ENCODE data around the gene ADD3.
"Not testable (repeated sequence)": the region's sequence is repeated elsewhere in the genome, so short reads cannot be mapped to it uniquely, and the experiment has no call there.

Gene ADD3

GRCh38 chr10:110113670-110114337, 106.0 kb downstream of the ADD3 start:
- no peak for DNase-seq

GRCh38 chr10:110114668-110115067, 106.9 kb downstream of the ADD3 start:
- DNase-seq, result not testable (repeated sequence)

DNA sequence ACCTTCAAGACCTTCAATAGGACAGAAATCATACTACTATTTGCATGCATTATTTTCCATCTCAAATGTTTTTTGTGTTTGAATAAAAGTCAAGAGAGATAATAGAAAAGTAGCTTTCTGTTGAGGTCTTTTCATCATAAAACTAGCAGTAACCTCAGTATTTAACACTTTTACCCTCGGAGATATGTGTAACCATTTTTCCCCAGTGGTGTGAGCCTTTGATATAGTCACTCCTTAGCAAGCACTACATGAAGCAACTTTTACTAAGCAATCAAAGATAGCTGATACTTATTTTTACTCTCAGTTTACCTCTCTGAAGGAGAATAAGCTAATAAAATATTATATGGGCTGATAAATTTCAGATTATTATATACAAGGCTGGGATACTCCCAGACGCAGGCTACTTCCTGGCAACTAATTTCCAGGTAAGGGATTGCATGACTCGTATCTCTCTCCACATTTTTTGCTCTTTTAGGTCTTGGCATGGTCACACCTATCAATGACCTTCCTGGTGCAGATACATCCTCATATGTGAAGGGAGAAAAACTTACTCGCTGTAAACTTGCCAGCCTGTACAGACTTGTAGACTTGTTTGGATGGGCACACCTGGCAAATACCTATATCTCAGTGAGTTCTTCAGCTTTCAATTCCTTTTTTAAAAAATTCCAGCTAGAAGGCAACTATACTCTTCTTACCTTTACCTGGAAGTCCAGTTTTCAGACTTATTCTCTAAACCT, 108.2 kb downstream of the ADD3 start:
- DNase-seq, result no peak

DNA sequence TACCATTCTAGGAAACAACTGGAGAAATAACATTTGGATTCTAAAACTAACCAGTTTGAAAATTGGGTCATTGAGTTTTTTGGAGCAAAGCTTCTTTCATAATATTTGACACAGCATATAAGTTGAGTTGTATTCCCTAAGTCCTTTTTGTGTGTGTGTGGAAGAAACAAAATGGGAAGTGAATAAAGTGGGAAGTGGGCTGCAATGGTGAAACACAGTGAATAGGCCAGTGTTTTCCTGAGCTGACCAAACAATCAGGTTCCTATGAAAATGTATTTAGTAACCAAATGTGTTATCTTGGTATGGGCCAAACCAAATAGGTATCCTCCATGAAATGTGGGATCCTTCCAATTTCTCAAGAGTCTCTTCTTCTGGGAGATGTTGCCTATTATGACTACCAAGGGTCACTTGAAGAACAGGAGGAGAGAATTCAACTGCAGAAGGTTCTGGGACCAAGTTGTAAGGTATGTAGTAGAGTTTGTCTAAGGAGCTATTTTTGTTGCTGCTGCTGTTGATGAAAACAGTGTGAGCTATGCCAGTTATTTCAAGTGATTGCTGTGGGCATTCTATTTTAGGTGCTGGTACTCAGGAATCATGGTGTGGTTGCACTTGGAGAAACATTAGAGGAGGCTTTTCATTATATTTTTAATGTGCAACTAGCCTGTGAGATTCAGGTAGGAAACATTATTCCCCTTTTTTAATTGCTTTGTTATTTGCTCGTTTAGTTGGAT, 111.3 kb downstream of the ADD3 start:
- no peak for DNase-seq

- DNase-seq, result no peak
Observed at GRCh38 chr10:110123594-110123993, 115.8 kb downstream of the ADD3 start.

GRCh38 chr10:110129490-110129889, 121.7 kb downstream of the ADD3 start:
- no peak for DNase-seq

DNA sequence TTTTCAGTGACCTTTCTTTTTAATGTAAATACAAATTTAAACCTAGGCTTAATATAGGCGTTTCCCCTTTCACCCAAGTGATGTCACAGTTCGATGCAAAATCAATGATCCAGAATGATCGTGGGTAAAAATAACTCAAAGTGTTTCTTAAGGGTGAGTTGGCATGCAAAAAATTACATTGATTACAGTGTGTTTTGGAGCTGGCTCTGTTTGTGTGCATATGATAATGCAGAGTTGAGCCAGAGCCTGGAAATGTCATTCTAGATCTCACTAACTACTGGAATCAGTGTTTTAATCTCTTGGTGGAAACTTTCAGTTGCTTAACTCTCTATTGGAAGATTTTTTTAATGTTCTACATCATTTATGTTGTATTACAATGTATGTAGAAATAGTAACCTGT, 127.1 kb downstream of the ADD3 start:
- no peak for DNase-seq

GRCh38 chr10:110135836-110136235, 128.1 kb downstream of the ADD3 start:
- not testable (repeated sequence) for DNase-seq

DNA sequence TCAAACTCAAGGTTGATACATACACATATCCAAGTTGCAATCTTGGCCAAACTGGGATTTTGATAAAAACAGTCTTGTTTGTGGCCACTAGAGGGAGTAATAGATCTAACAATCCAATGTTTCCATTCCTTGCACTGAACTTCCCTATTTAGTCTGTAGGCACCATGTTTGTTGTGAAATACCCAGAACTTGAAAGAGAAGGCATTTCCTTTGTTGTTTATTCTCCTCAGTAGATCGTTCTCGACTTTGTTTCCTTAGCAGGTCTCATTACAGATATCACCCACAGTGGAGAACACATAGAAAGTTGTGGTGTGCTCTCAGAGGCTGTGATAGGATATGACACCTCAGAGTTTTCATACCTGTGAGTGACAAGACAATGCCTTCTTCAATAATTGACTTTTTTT, 129.4 kb downstream of the ADD3 start:
- DNase-seq, result no peak

DNA sequence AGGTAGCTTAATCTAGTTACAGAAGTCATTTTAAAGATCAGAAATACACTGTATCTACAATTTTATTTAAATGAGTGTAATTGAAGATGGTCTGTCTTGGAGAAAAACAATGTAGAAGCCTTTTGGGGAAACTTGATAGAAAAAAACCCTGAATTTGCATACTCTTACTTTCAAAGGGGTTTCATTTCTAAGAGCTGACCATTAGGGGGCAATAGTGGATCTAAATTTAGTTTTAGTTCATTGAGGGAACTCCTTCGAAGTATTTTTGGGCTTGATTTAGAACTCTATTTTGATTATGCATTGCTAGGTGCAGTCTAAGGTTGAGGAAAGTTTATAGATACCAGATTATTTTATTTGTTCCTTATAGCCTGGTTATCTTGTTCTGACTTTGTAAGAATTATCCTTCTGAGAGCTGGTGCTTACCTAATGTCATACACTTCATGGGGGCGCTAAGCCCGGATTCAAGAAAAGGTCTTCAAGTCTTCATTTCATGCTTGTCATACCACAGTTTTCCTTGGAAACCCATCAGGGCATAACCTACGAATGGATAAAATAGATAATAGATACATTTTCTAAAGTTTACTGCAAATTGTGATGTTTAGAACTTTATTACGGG, 130.5 kb downstream of the ADD3 start:
- no peak for DNase-seq

GRCh38 chr10:110141185-110141584, 133.4 kb downstream of the ADD3 start:
- no peak for DNase-seq

GRCh38 chr10:110141871-110142635, 134.3 kb downstream of the ADD3 start:
- DNase-seq, result no peak

- DNase-seq, result no peak
Observed at GRCh38 chr10:110142965-110143364, 135.2 kb downstream of the ADD3 start.

DNA sequence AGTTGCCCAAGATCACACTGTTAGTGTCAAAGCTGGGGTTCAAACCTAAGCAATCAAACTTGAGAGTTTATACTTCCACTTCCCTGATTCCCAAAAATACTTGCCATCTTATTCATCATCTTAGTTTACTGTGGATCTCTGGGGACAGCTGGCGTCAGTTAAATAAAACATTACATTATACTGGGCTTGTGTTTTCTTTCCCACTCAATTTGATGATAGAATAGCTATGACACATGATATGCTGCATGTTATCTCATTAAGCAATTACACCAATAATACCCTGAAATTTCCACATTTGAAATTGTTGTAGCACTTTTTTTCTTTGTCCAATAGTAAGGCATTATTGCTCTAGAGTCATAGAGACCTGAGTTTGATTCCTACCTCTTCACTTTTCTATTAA, 136.7 kb downstream of the ADD3 start:
- DNase-seq, result no peak

GRCh38 chr10:110147961-110148360, 140.2 kb downstream of the ADD3 start:
- DNase-seq, result no peak

- DNase-seq, result no peak
Observed at GRCh38 chr10:110149259-110149658, 141.5 kb downstream of the ADD3 start.

GRCh38 chr10:110150046-110150445, 142.3 kb downstream of the ADD3 start:
- no peak for DNase-seq

GRCh38 chr10:110150981-110151380, 143.2 kb downstream of the ADD3 start:
- DNase-seq, result no peak

DNA sequence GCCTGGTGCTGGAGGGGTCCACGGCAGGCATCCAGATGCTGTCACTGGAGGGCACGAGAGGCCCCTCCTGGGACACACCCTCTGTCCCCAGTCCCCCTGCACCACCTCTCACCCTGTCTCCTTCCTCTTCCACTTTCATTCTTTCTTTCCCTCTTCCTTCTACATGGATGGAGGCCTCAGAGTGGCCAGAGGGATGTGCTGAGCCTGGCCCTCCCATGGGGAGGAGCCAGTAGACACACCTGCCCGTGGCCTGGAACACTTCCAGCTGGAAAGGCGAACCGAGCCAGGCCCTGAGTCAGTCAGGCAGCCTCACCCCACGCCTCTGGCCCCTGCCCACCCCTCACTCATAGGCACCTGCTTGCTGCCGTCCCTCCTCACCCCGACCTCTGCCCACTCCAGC, 143.7 kb downstream of the ADD3 start:
- DNase-seq, result no peak

DNA sequence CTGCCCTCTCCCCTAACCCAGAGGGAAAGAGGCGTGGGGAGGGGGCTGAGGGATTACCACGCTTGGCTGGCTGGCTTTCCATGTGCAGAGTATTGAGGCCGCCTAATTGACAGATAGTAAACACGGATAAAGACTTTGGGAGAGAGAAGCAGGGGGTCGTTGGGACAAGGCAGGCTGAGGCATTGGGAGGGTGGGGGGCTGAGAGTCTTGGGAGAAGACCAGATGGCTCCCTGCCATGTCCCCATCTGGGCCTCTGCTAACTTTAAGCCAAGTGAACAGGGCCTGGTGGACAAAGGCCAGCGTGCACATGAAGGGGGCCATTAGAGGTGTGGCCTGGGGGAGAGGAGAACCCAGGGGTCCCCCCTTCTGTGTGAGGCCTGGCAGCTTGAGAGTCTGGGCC, 144.2 kb downstream of the ADD3 start:
- DNase-seq, result no peak

GRCh38 chr10:110153396-110153795, 145.6 kb downstream of the ADD3 start:
- no peak for DNase-seq

DNA sequence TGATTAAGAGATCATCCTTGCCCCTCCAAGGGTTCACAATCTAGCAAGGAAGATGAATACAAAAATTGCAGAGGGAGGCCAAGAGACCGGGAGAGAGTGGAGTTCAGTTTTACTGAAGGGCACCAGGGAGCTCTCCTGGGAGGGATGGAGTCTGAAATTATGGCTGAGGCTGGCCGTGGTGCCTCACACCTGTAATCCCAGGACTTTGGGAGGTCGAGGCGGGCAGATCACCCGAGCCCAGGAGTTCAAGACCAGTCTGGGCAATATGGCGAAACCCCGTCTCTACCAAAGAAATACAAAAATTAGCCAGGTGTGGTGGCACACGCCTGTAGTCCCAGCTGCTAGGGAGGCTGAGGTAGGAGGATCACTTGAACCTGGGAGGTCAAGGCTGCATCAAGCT, 148.3 kb downstream of the ADD3 start:
- no peak for DNase-seq

All from stimulated activated CD4-positive, alpha-beta T cell treated with anti-CD3 and anti-CD28 coated beads, Interleukin-15, amount 100 ng/mL, for 24 hours (primary cell).